Measurements from ENCODE around the gene VPS45.
"Not testable (repeated sequence)": the region's sequence is repeated elsewhere in the genome, so short reads cannot be mapped to it uniquely, and the experiment has no call there.

VPS45 gene

DNA sequence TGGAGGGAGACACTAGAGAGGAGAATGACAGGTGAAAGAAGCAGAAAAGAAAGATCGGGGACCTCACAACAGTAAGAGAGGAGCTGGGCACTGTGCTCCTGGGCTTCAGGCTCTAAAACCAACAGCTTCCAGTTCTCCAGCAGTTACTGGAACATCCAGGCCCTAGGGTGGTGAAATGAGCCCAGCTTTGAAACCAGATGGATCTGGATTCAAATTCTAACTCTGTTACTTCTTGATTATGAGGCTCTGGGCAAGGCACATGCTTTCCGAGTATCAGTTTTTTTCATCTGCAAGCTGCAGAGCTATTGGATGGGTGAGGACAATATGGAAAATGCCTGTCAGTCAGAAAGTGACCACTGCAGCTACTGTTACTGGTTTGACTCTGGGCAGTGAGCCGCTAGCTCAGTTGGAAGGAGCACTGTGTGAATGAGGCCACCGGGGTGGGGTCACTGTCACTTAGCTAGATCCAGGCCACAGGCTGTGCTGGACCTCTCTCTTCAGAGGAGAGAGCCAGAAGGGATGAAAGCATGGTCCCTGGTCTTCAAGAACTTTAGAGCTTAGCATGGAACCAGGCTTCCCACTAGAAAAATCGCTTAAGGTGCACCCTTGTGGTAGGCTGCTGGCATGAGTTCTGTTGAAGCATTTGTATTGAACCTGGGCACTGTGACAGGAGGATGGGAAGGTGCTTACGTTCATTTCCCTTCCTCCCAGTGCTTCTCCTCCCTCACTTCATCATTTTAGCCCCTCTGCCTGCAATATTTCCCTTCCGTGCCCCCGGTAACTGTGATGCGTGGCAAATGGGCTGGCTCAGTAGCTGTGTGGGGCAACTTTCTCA lies 94.4 kb downstream of the VPS45 start:
- no peak for DNase-seq

DNA sequence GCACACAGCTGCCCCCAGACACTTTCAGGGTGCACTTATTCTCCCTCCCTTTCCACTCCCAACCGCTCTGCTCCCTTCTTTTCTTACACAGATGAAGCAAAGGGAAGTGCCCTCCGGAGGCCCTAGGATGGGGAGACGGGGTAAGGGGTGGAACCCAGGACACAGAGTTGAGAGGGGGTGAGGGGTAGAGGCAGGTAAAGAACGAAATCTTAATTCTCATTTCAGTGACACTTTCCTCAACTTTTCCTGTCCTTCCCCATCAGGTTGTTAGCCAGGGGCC lies 94.9 kb downstream of the VPS45 start:
- no peak for DNase-seq

DNA sequence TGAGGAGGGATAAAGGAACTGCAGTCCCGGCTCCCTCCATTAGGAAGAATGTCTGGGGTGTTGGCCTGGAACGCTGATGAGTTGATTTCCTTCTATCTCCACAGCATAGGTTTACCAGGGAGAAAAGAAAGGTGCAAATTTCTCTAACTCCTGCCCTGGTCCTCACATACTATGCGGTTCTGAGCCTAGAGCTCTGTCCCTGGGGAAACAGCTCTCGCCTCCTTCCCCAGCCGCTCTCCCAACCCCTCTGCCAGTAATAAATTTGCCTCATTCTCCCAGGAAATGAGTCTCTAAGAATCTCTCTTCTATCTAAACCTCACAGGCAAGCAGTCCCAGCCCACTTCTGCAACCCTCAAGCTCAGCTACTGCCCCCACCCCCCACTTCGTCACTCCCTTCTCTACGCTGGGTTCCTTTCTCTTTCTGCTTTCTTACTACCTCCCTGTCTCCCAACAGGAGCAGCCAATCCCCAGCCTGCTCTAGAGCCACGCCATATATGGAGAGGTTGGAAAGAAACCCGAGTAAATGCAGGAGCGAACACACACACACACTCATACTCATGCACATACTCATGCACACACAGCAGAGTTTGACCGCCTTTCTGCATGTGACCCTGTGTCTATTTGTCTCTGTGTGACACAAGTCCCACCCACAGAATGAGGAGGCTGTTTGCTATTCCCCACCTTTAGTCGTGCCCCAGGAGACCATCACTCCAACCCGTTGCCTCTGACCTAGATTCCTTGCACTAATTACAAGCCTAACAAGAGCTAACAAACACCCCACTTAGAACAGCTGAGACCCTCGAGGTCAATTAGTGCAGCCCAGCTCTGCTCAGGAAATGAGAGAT lies 95.5 kb downstream of the VPS45 start:
- peak; percentile 100 for DNase-seq

DNA sequence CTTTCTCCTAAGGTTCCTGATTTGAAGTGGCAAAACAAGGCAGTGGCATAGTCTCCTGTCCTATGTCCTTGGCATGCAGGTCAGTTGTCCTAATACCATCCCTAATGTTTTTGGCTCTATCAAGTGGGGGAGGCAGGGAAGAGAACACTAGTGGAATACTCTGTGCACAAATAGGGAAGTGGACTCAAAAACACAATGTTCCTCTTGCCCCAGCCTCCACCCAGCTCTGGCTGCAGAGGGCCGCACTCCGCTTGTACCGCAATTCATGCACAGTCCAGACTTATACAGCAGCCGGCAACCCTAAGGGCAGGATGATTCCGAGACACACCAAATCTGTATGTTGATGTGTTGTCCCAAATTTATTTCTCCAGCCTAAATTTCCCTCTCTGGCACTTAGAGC lies 96.6 kb downstream of the VPS45 start:
- DNase-seq = no peak

DNA sequence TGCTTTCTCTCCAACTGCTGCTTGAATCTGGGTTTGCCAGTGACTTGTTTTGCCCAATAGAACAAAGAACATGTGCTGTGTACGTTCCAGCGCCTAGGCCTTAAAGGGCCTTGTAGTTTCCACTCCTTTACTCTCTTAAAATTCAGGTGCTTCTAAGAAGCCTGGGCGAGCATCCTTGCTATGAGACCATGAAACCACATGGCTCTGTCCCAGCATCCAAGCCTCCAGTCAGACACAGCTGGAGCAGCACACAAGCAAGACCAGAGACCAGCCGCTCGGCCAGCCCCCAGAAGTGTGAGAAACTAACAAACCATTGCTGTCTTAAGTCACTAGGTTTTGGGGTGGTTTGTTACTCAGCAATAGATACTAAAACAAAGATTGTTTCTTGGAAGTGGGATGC lies 97.2 kb downstream of the VPS45 start:
- DNase-seq = no peak

DNA sequence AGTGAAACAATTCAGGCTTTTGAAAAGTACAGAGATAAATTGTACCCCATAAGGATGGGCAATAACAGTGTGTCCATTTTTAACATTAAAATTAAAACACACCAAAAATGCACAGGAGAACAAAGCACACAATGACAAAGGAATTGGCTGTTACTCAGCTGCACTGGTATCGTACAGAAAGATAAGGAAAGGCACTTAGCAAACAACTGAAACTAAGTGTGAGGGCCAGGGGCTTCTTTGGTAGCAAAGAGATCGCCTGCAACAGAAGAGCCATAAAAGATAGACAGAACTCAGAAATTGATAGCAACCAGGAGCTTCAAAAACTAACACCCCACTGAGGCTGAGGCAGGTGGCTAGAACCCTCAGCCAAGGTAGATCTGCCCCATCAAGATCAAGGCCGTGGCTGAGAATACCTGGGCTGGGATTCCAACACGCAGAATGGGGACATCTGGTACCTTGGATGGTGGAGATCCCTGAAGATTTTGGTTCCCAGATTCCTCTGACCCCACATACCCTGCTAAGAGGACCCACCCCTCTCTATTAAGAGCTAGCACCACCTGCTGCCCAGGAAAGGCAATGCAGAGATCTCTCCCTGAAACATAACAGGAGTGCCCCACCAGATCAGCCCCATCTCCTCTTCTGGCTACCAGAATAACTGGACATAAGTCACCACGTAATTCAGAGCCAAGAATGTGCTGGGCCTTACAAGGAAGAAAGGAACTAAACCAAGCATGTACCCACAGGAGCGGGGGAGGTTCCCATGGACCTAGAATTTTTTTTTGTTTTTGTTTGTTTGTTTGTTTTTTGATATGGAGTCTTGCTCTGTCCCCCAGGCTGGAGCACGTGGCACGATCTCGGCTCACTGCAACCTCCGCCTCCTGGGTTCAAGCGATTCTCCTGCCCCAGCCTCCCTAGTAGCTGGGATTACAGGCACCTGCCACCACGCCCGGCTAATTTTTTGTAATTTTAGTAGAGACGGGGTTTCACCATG lies 98.3 kb downstream of the VPS45 start:
- DNase-seq = peak; percentile 66

DNA sequence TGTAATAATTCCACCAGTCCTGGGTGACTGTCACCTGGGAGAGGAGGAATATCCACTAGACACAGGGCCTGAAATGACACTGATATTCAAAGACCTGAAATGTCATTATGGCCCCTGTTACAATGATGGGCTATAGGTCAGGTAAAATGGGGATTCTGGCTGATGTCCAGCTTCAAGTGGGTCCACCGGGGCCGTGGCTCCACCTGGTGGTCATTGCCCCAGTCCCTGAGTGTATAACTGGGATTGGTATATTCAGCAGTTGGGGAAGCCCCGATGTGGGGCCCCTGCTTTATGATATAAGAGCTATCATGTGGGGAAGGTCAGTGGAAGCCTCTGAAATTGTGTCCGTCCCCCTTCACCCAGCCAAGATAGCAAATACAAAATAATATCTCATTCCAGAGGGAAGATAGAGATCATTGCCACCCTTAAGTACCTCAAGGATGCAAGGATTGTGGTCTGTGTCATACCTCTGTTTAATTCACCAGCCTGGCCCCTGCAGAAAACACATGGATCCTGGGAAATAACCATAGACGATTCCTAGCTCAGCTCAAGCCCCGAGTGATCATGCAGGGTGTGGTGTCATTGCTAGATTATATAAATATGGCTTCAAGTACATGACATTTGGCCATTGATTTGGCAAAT lies 101.5 kb downstream of the VPS45 start:
- no peak for DNase-seq

DNA sequence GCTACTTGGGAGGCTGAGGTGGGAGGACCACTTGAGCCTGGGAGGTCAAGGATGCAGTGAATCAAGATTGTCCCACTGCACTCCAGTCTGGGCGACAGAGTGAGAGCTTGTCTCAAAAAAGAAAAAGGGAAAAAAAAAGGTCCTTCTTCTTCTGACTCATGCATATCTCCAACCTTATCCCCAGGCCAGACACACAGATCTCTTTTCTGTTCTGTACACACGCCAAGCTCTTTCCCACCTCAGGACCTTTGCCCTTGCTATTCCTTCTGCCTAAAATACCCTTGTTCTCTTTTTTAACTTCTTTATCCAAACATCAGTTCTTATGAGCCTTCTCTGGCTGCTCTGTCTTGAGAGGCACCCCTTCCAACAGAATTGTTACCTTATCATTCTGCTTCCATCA lies 104.2 kb downstream of the VPS45 start:
- no peak for DNase-seq

DNA sequence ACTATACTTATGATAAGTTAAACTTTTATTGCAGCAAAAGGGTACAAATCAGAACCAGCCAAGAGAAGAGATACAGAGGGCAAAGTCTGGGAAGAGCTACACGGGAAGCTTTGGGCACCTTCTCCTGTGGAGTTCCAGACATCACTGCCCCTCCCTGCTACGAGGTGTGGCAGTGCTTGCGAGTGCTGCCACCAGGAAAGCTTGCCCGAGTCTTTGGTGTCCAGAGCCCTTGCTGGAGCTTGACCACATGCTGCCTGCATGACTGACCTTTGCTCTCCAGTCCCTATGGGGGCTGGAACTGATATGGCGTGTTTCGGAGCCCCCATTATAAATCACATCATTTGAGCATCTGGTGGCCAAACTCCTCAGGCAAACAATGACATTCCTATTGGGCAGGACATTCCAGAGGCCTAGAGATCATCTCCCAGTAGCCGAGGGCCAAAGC lies 105.6 kb downstream of the VPS45 start:
- no peak for DNase-seq

DNA sequence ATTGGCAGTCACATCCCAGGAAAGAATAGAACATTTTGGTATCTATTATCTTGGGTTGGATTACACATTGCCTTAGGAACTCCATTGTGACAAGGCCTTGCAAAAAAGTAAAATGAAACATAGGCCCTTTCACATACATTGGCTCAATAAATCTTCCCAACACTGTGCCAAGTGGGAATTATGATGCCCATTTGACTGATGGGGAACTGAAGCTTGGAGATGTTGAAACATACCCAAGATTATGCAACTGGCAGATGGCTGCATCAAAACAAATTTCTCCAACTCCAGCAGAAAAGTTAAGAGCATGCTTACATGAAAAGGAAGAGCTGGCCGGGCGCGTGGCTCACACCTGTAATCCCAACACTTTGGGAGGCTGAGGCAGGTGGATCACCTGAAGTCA lies 109.0 kb downstream of the VPS45 start:
- no peak for DNase-seq

DNA sequence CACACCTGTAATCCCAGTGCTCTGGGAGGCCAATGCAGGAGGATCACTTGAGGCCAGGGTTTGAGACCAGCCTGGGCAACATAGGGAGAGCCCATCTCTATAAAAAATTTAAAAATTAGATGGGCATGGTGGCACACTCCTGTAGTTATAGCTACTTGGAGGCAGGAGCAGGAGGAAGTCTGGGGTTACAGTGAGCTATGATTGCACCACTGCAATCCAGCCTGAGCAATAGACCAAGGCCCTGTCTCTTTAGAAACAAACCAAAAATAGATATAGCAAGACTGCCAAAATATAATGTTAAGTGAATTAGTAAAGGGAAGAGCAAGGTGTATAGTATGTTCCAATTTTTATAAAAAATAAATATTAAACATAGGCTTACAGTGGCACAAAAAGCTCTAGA lies 111.0 kb downstream of the VPS45 start:
- no peak for DNase-seq

DNA sequence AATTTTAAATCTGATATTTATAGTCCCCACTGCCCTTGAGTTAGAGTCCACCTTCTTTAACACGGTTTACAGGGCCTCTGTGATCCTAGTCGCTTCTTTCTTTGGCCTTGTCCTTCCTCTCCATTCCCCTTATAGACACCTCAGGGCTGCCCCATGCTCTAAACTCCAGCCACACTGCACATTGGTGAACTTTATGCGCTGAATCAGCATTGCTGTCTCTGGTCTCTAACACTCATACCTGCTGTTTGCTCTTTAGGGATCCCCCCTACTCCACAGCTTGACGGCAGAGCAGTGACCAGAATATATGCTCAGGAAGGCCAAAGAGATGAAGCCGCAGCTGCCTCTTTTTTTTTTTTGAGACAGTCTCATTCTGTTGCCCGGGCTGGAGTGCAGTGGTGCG lies 112.3 kb downstream of the VPS45 start:
- DNase-seq = no peak

DNA sequence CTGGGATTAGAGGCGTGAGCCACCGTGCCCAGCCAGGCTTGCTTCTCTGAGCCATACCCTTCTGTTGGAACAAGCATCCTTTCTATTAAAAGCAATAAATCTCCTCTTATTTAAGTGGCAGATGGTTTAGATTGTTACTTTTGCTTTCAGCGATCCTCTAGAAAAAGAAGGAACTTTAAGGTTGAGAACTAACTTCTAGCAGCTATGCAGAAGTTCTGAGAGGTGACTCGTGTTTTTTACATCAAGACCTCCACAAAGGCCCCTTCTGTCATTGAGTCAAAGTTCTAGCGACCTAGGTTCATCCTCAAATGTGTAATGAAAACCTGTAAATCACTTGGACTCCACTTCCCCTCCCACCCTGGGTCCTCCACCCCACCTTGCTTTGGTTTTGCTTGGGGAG lies 112.9 kb downstream of the VPS45 start:
- no peak for DNase-seq

DNA sequence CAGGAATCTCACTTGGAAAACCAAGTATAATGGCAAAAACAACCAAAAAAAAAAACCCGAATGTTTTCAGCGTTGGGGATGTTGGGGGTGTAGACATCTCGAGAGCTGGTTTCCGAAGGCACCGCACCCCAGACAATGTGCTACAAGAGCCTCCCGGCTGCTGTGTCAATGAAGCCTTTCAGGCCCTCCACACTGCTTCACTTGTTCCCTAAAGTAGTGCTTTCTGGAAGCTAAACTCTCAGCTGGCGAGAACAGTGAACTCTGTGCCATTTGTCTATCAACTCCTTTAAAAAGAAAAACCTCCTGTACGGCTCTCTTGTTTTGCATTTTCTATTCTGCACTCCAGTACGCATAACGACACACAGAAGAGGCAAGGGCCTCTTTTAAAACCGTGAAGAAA lies 114.7 kb downstream of the VPS45 start:
- DNase-seq = no peak

DNA sequence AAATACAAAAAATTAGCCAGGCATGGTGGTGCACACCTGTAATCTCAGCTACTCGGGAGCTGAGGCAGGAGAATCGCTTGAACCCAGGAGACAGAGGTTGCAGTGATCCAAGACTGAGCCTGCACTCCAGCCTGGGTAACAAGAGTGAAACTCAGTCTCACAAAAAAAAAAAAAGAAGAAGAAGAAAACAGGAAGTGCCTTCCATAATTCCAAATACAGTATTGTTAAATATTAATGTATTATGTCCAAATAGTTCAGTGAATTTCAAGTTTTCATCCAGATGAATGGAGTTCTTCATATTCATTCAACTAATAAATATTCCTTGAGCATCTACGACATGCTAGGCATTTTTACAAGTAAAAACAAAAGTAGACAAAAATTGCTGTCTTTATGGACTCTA lies 115.5 kb downstream of the VPS45 start:
- no peak for DNase-seq

DNA sequence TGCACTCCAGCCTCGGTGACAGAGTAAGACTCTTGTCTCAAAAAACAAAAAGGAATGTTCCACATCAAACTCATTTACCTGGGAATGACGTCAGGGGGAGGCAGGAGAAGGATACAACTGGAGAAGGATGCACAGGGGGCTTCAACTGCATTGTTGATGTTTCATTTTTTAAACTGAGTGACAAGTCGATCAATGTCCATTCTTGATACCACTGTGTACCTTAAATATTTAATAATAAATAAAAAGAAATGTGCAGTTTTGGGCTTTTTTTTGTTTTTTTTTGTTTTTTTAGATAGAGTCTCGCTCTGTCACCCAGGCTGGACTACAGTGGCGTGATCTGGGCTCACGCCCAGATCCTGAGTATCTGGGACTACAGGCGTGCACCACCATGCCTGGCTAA lies 117.9 kb downstream of the VPS45 start:
- DNase-seq = no peak

DNA sequence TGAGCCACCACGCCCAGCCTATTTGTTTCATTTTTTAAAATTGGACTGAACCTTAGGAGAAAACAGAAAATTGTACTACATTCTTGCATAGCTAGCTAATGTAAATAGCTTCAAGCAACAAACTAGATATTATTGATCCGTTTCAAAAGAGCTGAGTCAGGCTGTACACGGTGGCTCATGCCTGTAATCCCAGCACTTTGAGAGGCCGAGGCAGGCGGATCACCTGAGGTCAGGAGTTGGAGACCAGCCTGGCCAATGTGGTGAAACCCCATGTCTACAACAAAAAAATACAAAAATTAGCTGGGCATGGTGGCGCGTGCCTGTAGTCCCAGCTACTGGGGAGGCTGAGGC lies 118.8 kb downstream of the VPS45 start:
- DNase-seq = not testable (repeated sequence)

DNA sequence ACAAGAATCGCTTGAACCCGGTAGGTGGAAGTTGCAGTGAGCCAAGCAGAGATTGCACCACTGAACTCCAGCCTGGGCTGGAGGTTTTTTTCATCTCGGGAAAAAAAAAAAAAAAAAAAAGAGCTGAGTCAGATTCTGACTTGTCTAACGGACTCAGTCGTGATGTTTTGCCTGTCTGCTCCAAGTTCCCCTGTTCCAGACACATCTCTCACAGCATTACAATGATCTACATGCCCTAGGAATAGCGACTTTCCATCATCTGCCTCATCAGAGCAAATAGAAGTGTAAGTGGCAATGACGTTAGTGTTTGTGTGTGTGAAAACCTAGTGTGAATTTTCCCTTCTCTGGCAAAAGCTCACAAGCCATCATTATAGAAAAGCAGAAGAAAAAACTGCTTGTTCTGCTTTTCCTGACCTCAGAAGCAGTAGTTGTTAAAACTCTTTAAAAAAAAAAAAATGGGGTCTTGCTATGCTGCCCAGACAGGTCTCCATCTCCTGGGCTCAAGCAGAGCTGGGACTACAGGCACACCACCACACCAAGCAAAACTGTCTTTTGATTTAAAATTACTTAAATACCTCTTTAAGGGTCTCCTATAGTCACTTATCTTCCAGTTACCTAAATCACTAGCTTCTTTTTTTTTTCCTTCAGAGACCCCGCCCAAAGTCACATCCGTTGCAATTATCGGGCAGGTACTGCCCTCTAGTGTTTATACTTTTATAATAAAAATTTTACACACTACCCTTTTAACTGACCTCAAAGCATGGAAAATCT lies 119.4 kb downstream of the VPS45 start:
- DNase-seq = peak; percentile 71

DNA sequence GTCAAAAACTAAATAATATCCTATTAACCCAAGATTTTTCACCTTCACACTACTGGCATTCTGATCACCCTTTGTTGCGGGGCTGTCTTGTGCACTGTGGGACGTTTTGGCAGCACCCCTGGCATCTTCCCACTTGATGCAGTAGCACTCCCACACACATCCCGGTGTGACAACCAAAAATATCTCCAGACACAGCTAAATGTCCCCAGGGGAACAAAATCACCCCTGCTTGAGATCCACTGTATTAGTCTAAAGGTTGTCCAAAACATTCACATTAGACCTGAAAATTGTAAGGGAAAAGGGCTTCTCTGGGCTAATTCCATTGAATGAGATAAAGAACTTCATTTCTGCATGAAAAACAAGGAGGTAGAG lies 120.0 kb downstream of the VPS45 start:
- DNase-seq = no peak

DNA sequence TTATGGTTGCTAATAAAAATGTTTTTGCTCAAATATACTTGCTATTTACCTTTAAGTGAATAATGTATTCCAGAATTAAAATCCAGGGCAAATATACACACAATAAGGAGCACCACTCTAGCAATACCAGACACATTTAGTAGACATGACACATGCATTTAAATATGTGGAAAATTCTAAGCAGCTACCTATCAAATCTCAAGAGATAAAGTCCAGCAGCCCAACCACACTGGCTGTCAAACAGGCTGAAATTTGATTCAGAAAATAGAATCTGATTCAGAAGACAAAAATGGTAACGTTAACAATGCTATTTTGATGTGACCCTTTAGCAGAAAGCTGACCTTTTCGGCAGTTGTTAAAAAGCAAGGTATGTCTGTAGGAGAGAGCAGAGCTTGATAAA lies 124.4 kb downstream of the VPS45 start:
- peak; percentile 94 for DNase-seq

DNA sequence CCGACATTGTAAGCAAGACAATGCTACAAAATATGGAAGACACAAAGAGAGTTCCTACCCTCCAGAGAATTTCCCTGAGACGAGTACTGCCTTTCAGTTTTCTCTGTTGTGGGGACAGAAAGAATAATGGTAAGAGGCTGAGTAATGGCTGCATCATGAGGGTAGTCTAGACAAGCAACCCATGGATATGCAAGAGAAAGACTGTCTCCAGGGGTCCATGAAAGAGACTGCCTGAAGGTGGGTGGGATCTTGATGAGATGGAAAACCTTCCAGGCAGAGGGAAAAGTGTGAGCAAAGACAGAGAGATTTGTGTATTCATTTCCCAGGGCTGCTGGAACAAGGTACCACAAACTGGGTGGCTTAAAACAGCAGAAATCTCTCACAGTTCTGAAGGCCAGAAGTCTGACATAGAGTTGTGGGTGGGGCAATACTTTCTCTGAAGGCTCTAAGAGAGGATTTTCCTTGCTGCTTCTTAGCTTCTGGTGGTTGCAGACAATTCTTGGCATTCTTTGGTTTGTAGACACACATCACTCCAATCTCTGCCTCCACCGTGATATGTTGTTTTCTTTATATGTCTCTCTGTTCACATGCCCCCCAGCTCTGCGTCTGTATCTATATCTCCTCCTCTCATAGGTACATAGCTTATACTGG lies 126.9 kb downstream of the VPS45 start:
- peak; percentile 93 for DNase-seq

All from fibroblast of skin of back (primary cell).